IPS-20b (cell line): ENCODE results near the gene ADPRH.

Experiments
- H3K27ac ChIP-seq: one replicate; pipeline ENCODE4 v1.5.1; 2013; ENCODE audit warnings: low read length
- H3K27me3 ChIP-seq: 2 replicates; pipeline ENCODE4 v1.6.1; 2013; ENCODE audit warnings: mild to moderate bottlenecking, low read length, inconsistent platforms; ENCODE audit not compliant: insufficient read depth
- H3K36me3 ChIP-seq: 2 replicates; pipeline ENCODE4 v1.6.1; 2013; ENCODE audit warnings: low read depth, mild to moderate bottlenecking, inconsistent platforms, low read length, moderate library complexity; ENCODE audit not compliant: insufficient read depth
- H3K4me1 ChIP-seq: 2 replicates; pipeline ENCODE4 v1.6.1; 2013; ENCODE audit warnings: mild to moderate bottlenecking, control low read depth, inconsistent platforms, low read length, moderate library complexity; ENCODE audit not compliant: insufficient read depth
- H3K4me3 ChIP-seq: 2 replicates; pipeline ENCODE4 v1.5.1; 2013; ENCODE audit warnings: mild to moderate bottlenecking, low read length, inconsistent platforms
- H3K9ac ChIP-seq: 2 replicates; pipeline ENCODE4 v1.6.1; 2013; ENCODE audit warnings: low read depth, mild to moderate bottlenecking, inconsistent platforms, low read length, moderate library complexity
- H3K9me3 ChIP-seq: 2 replicates; pipeline ENCODE4 v1.6.1; 2013; ENCODE audit warnings: mild to moderate bottlenecking, low read depth, low read length, inconsistent platforms; ENCODE audit not compliant: insufficient read depth

Gene ADPRH

GRCh38 chr3:119599558-119600174 lies 20.4 kb downstream of the ADPRH start:
- Histone ChIP-seq H3K27ac (no peak overlapping the region), H3K4me1 (no peaks in the 10 kb centered on the region), H3K9ac (no peak overlapping the region)

GRCh38 chr3:119600732-119601131 lies 21.4 kb downstream of the ADPRH start:
- no peak overlapping the region for H3K27ac ChIP-seq
- H3K36me3 ChIP-seq: no peaks in the 10 kb centered on the region
- H3K27me3 ChIP-seq: no peaks in the 10 kb centered on the region
- H3K4me1 ChIP-seq: no peaks in the 10 kb centered on the region
- H3K9me3 ChIP-seq: no peaks in the 10 kb centered on the region
- H3K9ac ChIP-seq: no peak overlapping the region
- no peak overlapping the region for H3K4me3 ChIP-seq

More at GRCh38 chr3:119599558-119600174, 20.4 kb downstream of the ADPRH start:
- no peaks in the 10 kb centered on the region for H3K36me3 ChIP-seq
- no peaks in the 10 kb centered on the region for H3K9me3 ChIP-seq
- H3K27me3 ChIP-seq: no peaks in the 10 kb centered on the region
- H3K4me3 ChIP-seq: no peak overlapping the region

- Histone ChIP-seq H3K9me3 (no peaks in the 10 kb centered on the region), H3K4me3 (no peak overlapping the region), H3K4me1 (no peaks in the 10 kb centered on the region), H3K27me3 (no peaks in the 10 kb centered on the region), H3K27ac (no peak overlapping the region), H3K9ac (no peak overlapping the region), H3K36me3 (no peaks in the 10 kb centered on the region)
These were observed 21.9 kb downstream of the ADPRH start for GRCh38 chr3:119601154-119601553.

- Histone ChIP-seq H3K4me1 (no peaks in the 10 kb centered on the region), H3K4me3 (no peak overlapping the region), H3K36me3 (no peaks in the 10 kb centered on the region), H3K9me3 (no peaks in the 10 kb centered on the region), H3K9ac (no peak overlapping the region), H3K27me3 (no peaks in the 10 kb centered on the region), H3K27ac (no peak overlapping the region)
These were observed 23.4 kb downstream of the ADPRH start for GRCh38 chr3:119602676-119603075.

DNA sequence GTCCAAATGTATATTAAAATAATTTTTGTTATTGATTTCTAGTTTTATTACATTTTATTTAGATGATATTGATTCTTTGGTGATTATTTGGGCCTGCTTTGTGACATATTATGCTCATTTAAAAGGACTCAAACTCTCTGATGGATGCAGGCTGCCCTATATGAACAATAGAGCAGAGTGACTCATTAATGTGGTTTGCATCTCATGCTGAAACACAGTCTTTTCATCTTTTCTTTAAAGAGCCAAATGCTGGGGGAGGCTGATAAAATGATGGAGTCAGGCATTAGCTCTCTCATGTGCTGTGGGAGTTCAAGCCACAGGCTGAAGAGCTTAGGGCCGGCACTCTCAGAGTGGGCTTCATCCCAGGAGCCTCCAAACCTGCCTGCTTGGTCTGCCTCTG lies 25.6 kb downstream of the ADPRH start:
- no peaks in the 10 kb centered on the region for H3K4me1 ChIP-seq
- no peak overlapping the region for H3K4me3 ChIP-seq
- no peak overlapping the region for H3K27ac ChIP-seq
- no peak overlapping the region for H3K9ac ChIP-seq
- H3K9me3 ChIP-seq: no peaks in the 10 kb centered on the region
- H3K36me3 ChIP-seq: no peaks in the 10 kb centered on the region
- no peaks in the 10 kb centered on the region for H3K27me3 ChIP-seq

- no peaks in the 10 kb centered on the region for H3K27me3 ChIP-seq
- no peaks in the 10 kb centered on the region for H3K4me1 ChIP-seq
- no peaks in the 10 kb centered on the region for H3K36me3 ChIP-seq
- H3K27ac ChIP-seq: no peak overlapping the region
- H3K9me3 ChIP-seq: no peaks in the 10 kb centered on the region
- no peak overlapping the region for H3K4me3 ChIP-seq
- H3K9ac ChIP-seq: no peak overlapping the region
These were observed 29.2 kb downstream of the ADPRH start for GRCh38 chr3:119608405-119609000.

DNA sequence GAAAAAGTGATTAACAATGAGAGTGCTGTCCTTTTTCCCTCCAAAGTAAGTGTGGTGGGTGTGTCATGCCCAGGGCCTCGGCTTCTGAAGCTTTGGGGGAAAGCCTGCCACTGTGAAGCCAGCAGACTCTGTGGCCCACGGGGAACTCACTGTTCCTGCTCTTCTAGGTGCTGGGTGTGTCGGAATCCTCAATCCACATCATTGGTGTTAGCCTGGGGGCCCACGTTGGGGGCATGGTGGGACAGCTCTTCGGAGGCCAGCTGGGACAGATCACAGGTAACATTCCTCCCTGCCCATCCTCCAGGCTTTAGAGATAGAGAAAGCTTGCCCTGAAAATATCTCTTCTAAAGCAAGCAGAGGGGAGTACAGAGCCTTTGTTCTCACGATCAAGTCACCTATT lies 30.0 kb downstream of the ADPRH start:
- Histone ChIP-seq H3K4me3 (no peak overlapping the region), H3K9ac (no peak overlapping the region), H3K36me3 (no peaks in the 10 kb centered on the region), H3K27me3 (no peaks in the 10 kb centered on the region), H3K27ac (no peak overlapping the region), H3K4me1 (no peaks in the 10 kb centered on the region), H3K9me3 (no peaks in the 10 kb centered on the region)

- no peaks in the 10 kb centered on the region for H3K36me3 ChIP-seq
- H3K4me3 ChIP-seq: no peak overlapping the region
- no peak overlapping the region for H3K9ac ChIP-seq
- H3K27ac ChIP-seq: no peak overlapping the region
- no peaks in the 10 kb centered on the region for H3K27me3 ChIP-seq
- no peaks in the 10 kb centered on the region for H3K9me3 ChIP-seq
- H3K4me1 ChIP-seq: no peaks in the 10 kb centered on the region
These were observed 32.4 kb downstream of the ADPRH start for GRCh38 chr3:119611664-119612063.

GRCh38 chr3:119613201-119613600 lies 33.9 kb downstream of the ADPRH start:
- H3K4me3 ChIP-seq: no peak overlapping the region
- no peaks in the 10 kb centered on the region for H3K9me3 ChIP-seq
- H3K4me1 ChIP-seq: no peaks in the 10 kb centered on the region
- H3K9ac ChIP-seq: no peak overlapping the region
- no peak overlapping the region for H3K27ac ChIP-seq
- no peaks in the 10 kb centered on the region for H3K36me3 ChIP-seq
- no peaks in the 10 kb centered on the region for H3K27me3 ChIP-seq

- no peak overlapping the region for H3K9ac ChIP-seq
- no peaks in the 10 kb centered on the region for H3K4me1 ChIP-seq
- H3K36me3 ChIP-seq: no peaks in the 10 kb centered on the region
- H3K27me3 ChIP-seq: no peaks in the 10 kb centered on the region
- no peaks in the 10 kb centered on the region for H3K9me3 ChIP-seq
- H3K27ac ChIP-seq: no peak overlapping the region
- H3K4me3 ChIP-seq: no peak overlapping the region
These were observed 34.6 kb downstream of the ADPRH start for GRCh38 chr3:119613872-119614271.

GRCh38 chr3:119616056-119616455 lies 36.8 kb downstream of the ADPRH start:
- Histone ChIP-seq H3K4me1 (no peaks in the 10 kb centered on the region), H3K36me3 (no peaks in the 10 kb centered on the region), H3K27ac (no peak overlapping the region), H3K9ac (no peak overlapping the region), H3K9me3 (no peaks in the 10 kb centered on the region), H3K27me3 (no peaks in the 10 kb centered on the region), H3K4me3 (no peak overlapping the region)

DNA sequence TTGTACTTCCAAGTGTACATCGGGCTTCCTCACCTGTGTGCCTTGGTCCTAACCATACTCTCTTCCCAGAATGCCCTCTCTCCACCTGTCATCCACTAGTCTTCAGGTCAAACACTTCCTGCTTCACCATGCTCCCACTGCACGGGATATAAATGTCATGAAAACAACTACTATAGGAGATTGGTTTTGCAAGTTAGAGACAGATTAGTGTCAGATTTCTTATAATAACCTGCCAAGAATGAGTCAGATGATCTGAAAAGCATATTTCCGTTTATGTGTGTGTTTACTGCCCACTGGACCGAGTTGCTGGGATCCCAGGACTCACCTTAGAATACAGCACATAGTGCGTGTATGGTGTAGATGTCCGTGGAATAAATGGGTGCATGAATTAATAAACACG lies 39.8 kb downstream of the ADPRH start:
- H3K4me3 ChIP-seq: no peak overlapping the region
- no peak overlapping the region for H3K27ac ChIP-seq
- no peaks in the 10 kb centered on the region for H3K27me3 ChIP-seq
- H3K4me1 ChIP-seq: no peaks in the 10 kb centered on the region
- H3K9me3 ChIP-seq: no peaks in the 10 kb centered on the region
- H3K36me3 ChIP-seq: no peaks in the 10 kb centered on the region
- H3K9ac ChIP-seq: no peak overlapping the region
